Measurements from ENCODE around the gene REC8.

- no peak for TF ChIP-seq MXD4 (CRISPR knock-in tag; IDR thresholded peaks at IDR 0.05)
- TF ChIP-seq, protein P1, sequence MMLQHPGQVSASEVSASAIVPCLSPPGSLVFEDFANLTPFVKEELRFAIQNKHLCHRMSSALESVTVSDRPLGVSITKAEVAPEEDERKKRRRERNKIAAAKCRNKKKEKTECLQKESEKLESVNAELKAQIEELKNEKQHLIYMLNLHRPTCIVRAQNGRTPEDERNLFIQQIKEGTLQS (CRISPR knock-in tag; IDR thresholded peaks at IDR 0.05), result no peak
Observed at GRCh38 chr14:24137529-24138395, 34.1 kb upstream of the REC8 start.

All from HepG2 (cell line).